A673 (cell line): Measurements from ENCODE around the gene KIAA0825. TPM values are rescaled to one million over a fixed set of nuclear protein-coding genes. Genes with fewer than 3 reads are reported as not detected.

Experiments used
- BruUV-seq: library from RNA; stranded (reverse); fragments of 400-500 nt; replicated peaks from 2 replicates; lab custom pipeline; 2021; lab: Mats Ljungman, UMichigan
- CTCF ChIA-PET: fragments of 300-600 bp; sonication (Branson Sonifier 250); formaldehyde crosslinking; loops from one replicate; lab custom pipeline; 2022; ENCODE audit warnings: antibody characterized with exemption; lab: Charles Lee
- POLR2A ChIA-PET: fragments of 300-600 bp; sonication (Branson Sonifier 250); formaldehyde crosslinking; loops from one replicate; lab custom pipeline; 2022; ENCODE audit warnings: antibody characterized with exemption; ENCODE audit not compliant: low non-redundant PET; lab: Charles Lee
- DNase-seq: peaks from one replicate; pipeline ENCODE4 v3.0.0-alpha.2; 2015; ENCODE audit warnings: low spot score
- H3K27ac ChIP-seq: fragments of 200-600 bp; sonication (generic); 2 replicates; pipeline ENCODE4 v1.5.1; 2016; ENCODE audit warnings: mixed run types, low read depth, mild to moderate bottlenecking, mixed read lengths, antibody characterized with exemption, low read length; ENCODE audit not compliant: poor library complexity, severe bottlenecking
- H3K27me3 ChIP-seq: fragments of 200-600 bp; sonication (generic); replicated peaks from 2 replicates; pipeline ENCODE4 v1.6.1; 2017; ENCODE audit warnings: mixed run types, low read depth, mild to moderate bottlenecking, mixed read lengths, antibody characterized with exemption, low read length; ENCODE audit not compliant: insufficient read depth, poor library complexity
- H3K36me3 ChIP-seq: fragments of 200-600 bp; sonication (generic); 2 replicates; pipeline ENCODE4 v1.6.1; 2016; ENCODE audit warnings: mixed run types, mild to moderate bottlenecking, mixed read lengths, antibody characterized with exemption, low read length; ENCODE audit not compliant: insufficient read depth, poor library complexity, severe bottlenecking
- H3K4me1 ChIP-seq: fragments of 200-600 bp; sonication (generic); 2 replicates; pipeline ENCODE4 v1.6.1; 2017; ENCODE audit warnings: mixed run types, mild to moderate bottlenecking, mixed read lengths, antibody characterized with exemption, low read length; ENCODE audit not compliant: insufficient read depth, poor library complexity, severe bottlenecking
- H3K4me3 ChIP-seq: fragments of 200-600 bp; sonication (generic); 2 replicates; pipeline ENCODE4 v1.5.1; 2016; ENCODE audit warnings: low read depth, mixed run types, mild to moderate bottlenecking, mixed read lengths, low read length; ENCODE audit not compliant: poor library complexity, severe bottlenecking
- H3K9me3 ChIP-seq: fragments of 200-600 bp; sonication (generic); 2 replicates; pipeline ENCODE4 v1.6.1; 2016; ENCODE audit warnings: mixed run types, low read depth, mild to moderate bottlenecking, mixed read lengths, antibody characterized with exemption, low read length; ENCODE audit not compliant: poor library complexity, severe bottlenecking
- CTCF ChIP-seq: fragments of 300-800, 200-600 bp; sonication (generic); conservative IDR thresholded peaks from 2 replicates; pipeline ENCODE4 v1.5.1; 2017; ENCODE audit warnings: low read depth, mild to moderate bottlenecking, antibody characterized with exemption, low read length, moderate library complexity, mixed read lengths
- EZH2 ChIP-seq: fragments of 200-600 bp; sonication (generic); IDR thresholded peaks from 2 replicates; pipeline ENCODE4 v1.6.1; 2017; ENCODE audit warnings: borderline replicate concordance, low read depth, mild to moderate bottlenecking, mixed read lengths, antibody characterized with exemption, low read length; ENCODE audit not compliant: poor library complexity, severe bottlenecking
- intact Hi-C: fragments of 100-400 bp; cut with micrococcal nuclease; formaldehyde crosslinking; loops from one replicate; pipeline ENCODE4 v1.10.0; 2022; ENCODE audit not compliant: unreplicated experiment
- total RNA-seq: library from RNA; stranded (reverse); gene quantifications from 2 replicates; pipeline ENCODE4 v1.2.3, GENCODE V29; 2021

KIAA0825 gene
- total RNA-seq, 1 experiment from 2014 or later: 1.2 TPM

GRCh38 chr5:94240596-94240992, 377.8 kb downstream of the KIAA0825 start:
- intact Hi-C loops: no loop called here
- ChIA-PET CTCF (no interaction called here), POLR2A (no interaction called here)
- TF ChIP-seq EZH2: no peak
- no peak for TF ChIP-seq CTCF
- Histone ChIP-seq H3K27me3 (no peaks in the 10 kb centered on the region), H3K4me3 (no peak overlapping the region), H3K27ac (no peak overlapping the region), H3K4me1 (no peaks in the 10 kb centered on the region), H3K36me3 (no peaks in the 10 kb centered on the region), H3K9me3 (no peaks in the 10 kb centered on the region)
- no TSS peak for BruUV-seq
- no peak for DNase-seq

DNA sequence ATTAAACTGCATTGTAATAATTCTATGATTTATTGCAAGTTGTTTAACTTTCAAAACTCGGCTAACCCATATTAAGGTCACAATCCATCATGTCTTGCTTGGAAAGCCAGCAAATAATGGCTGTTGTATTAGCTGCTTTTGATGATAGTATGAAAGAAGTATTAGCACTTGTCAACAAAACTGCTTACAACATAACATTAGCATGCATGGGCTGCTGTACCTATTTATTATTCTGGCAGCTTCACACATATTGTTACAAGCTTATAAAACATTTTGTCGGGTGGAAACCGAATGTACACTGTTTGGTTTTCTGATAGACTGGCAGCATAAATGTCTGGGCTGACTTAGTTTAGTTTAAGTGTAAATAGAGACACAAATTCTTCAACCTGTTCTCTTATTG, 378.3 kb downstream of the KIAA0825 start:
- ChIA-PET CTCF (no interaction called here), POLR2A (no interaction called here)
- Histone ChIP-seq H3K27ac (no peak overlapping the region), H3K4me1 (no peaks in the 10 kb centered on the region), H3K9me3 (no peaks in the 10 kb centered on the region), H3K36me3 (no peaks in the 10 kb centered on the region), H3K27me3 (no peaks in the 10 kb centered on the region), H3K4me3 (no peak overlapping the region)
- intact Hi-C loops: no loop called here
- no peak for DNase-seq
- BruUV-seq: no TSS peak
- TF ChIP-seq CTCF (no peak), EZH2 (no peak)

GRCh38 chr5:94239266-94239665, 379.1 kb downstream of the KIAA0825 start:
- POLR2A ChIA-PET: no interaction called here

More at GRCh38 chr5:94239266-94239665, 379.1 kb downstream of the KIAA0825 start:
- no TSS peak for BruUV-seq
- Histone ChIP-seq H3K9me3 (no peaks in the 10 kb centered on the region), H3K36me3 (no peaks in the 10 kb centered on the region), H3K27me3 (no peaks in the 10 kb centered on the region), H3K4me3 (no peak overlapping the region), H3K4me1 (no peaks in the 10 kb centered on the region), H3K27ac (no peak overlapping the region)
- intact Hi-C loops: no loop called here
- no peak for TF ChIP-seq CTCF
- TF ChIP-seq EZH2: no peak
- CTCF ChIA-PET: no interaction called here
- DNase-seq: no peak
